HG02943 (cell line): ENCODE results near the gene IQCB1.
"Not testable (repeated sequence)": the region's sequence is repeated elsewhere in the genome, so short reads cannot be mapped to it uniquely, and the experiment has no call there.

Source experiments
- ATAC-seq: cut with Tn5 transposase; IDR thresholded peaks from one replicate; pipeline ENCODE4 v1.9.1; 2021; ENCODE audit warnings: mild to moderate bottlenecking, low read depth, moderate library complexity; ENCODE audit not compliant: unreplicated experiment

Gene IQCB1

GRCh38 chr3:121834671-121835464 lies at the start of gene IQCB1, which contains the start of gene EAF2:
Gene IQCB1, minus strand, starts transcription at chr3:121835060. Its CDS starts 6,100 bp downstream, at chr3:121828960.
Gene EAF2, plus strand, starts transcription at chr3:121835209. Its CDS starts 77 bp downstream, at chr3:121835286.
- ATAC-seq: peak; percentile 98

- no peak for ATAC-seq
These were observed 48.6 kb upstream of the IQCB1 start for GRCh38 chr3:121883507-121883906.

- no peak for ATAC-seq
These were observed 43.6 kb upstream of the IQCB1 start for GRCh38 chr3:121878411-121878810.

GRCh38 chr3:121871430-121871829 lies 36.6 kb upstream of the IQCB1 start:
- ATAC-seq: no peak

- no peak for ATAC-seq
These were observed 35.9 kb upstream of the IQCB1 start for GRCh38 chr3:121870717-121871116.

- ATAC-seq: no peak
These were observed 34.9 kb upstream of the IQCB1 start for GRCh38 chr3:121869736-121870135.

- no peak for ATAC-seq
These were observed 28.9 kb upstream of the IQCB1 start for GRCh38 chr3:121863801-121864200.

GRCh38 chr3:121863247-121863646 lies 28.4 kb upstream of the IQCB1 start:
- ATAC-seq: not testable (repeated sequence)

GRCh38 chr3:121857778-121858177 lies 22.9 kb upstream of the IQCB1 start:
- not testable (repeated sequence) for ATAC-seq

- ATAC-seq: no peak
These were observed 20.7 kb upstream of the IQCB1 start for GRCh38 chr3:121855555-121855954.

GRCh38 chr3:121852256-121852655 lies 17.4 kb upstream of the IQCB1 start:
- no peak for ATAC-seq

GRCh38 chr3:121844892-121845291 lies 10.0 kb upstream of the IQCB1 start:
- ATAC-seq: no peak

GRCh38 chr3:121839962-121840361 lies 5.1 kb upstream of the IQCB1 start:
- ATAC-seq: no peak

GRCh38 chr3:121836481-121836880 lies 1.6 kb upstream of the IQCB1 start:
- no peak for ATAC-seq

- no peak for ATAC-seq
These were observed 1.2 kb upstream of the IQCB1 start for GRCh38 chr3:121836064-121836463.

- peak; percentile 28 for ATAC-seq
These were observed 573 bp upstream of the IQCB1 start for GRCh38 chr3:121835465-121835801.

- no peak for ATAC-seq
These were observed 646 bp downstream of the IQCB1 start for GRCh38 chr3:121834157-121834670.

GRCh38 chr3:121822973-121823372 lies 11.9 kb downstream of the IQCB1 start:
- no peak for ATAC-seq

GRCh38 chr3:121821421-121822199 lies 13.2 kb downstream of the IQCB1 start:
- ATAC-seq: no peak

- ATAC-seq: no peak
These were observed 15.6 kb downstream of the IQCB1 start for GRCh38 chr3:121819236-121819635.

- ATAC-seq: no peak
These were observed 16.3 kb downstream of the IQCB1 start for GRCh38 chr3:121818578-121818977.
